Measurements from ENCODE around the gene SPTA1.

Gene SPTA1

DNA sequence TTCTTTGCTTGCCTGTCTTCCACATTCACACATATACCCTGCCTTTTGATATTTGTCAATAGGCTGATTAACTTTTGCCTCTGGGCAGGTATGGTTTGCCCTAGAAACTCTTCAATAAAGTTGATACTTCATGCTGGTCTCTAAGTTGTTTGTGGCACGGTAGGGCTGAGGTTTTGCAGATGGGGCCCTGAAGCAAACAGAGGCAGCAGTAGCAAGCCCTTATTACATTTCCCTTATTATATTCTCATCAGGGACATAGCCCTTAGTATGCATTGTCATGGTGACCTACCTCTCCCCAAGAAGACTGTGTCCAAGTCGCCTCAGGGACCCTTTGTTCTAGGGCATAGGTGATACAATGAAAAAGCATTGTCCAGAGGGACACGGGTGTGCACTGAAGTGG lies 116.0 kb downstream of the SPTA1 start, which contains the start of gene OR6P1:
OR6P1 (minus strand) TSS at position 101 of the 400 bp plus-strand sequence. CDS start 6,976 bp downstream, outside the sequence.
- DNase-seq (ENCODE audit: low read depth) = no peak

GRCh38 chr1:158564608-158565007 lies 121.9 kb downstream of the SPTA1 start:
- DNase-seq (ENCODE audit: low read depth) = no peak

DNA sequence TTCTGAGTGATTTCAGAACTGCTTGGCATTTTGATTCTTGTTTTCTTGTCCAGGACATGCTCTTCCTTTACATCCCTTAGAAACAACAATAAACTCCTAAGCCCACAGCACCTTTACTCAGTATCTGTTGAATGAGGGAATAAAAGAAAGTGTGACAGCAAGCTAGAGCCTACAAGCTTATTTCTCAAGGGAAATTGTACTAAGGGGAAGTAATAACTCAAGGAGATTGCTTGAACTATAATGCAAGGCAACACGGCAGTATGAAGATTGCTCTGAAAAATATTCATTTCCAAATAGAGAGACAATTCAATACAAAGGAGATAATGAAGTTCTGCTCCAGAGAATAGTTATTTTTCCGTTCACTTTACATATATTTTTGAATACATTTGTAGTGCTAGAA lies 122.7 kb downstream of the SPTA1 start:
- no peak for DNase-seq (ENCODE audit: low read depth)

Data from fibroblast of the conjunctiva (primary cell).